Lung (tissue), 12 donors: ENCODE measurements around the gene LINGO3. TPM values are rescaled to one million over a fixed set of nuclear protein-coding genes. Genes with fewer than 3 reads are reported as not detected.

Source experiments
- ATAC-seq: fragments of 200-7000 bp; cut with Tn5 transposase; one replicate; pipeline ENCODE4 v1.9.1; 2020; ENCODE audit warnings: moderate number of reproducible peaks; ENCODE audit not compliant: insufficient read depth, low FRiP score
- DNase-seq, 3 donors: peaks; one replicate each; pipeline ENCODE4 v3.0.0-alpha.2; 2013 to 2017
- H3K27ac ChIP-seq, 2 donors: one replicate each; pipeline ENCODE4 v1.5.1; 2013; ENCODE audit warnings: mild to moderate bottlenecking in 2 of 2, moderate library complexity in 2 of 2, control low read depth in 1 of 2, inconsistent platforms in 1 of 2, low read depth in 1 of 2, low read length in 1 of 2
- H3K27me3 ChIP-seq, 3 donors: one replicate each; pipeline ENCODE4 v1.5.1; 2013; ENCODE audit warnings: low read length in 2 of 3; ENCODE audit not compliant: control insufficient read depth in 3 of 3, insufficient read depth in 3 of 3
- H3K36me3 ChIP-seq, 4 donors: one replicate each; pipeline ENCODE4 v1.5.1; 2013; ENCODE audit warnings: low read length in 4 of 4, mild to moderate bottlenecking in 1 of 4, moderate library complexity in 1 of 4; ENCODE audit not compliant: control insufficient read depth in 4 of 4, insufficient read depth in 4 of 4
- H3K4me1 ChIP-seq, 5 donors: one replicate each; pipeline ENCODE4 v1.5.1; 2013; ENCODE audit warnings: low read length in 5 of 5, mild to moderate bottlenecking in 2 of 5, moderate library complexity in 1 of 5; ENCODE audit not compliant: control insufficient read depth in 5 of 5, insufficient read depth in 5 of 5
- H3K4me3 ChIP-seq: one replicate; pipeline ENCODE4 v1.5.1; 2013; ENCODE audit warnings: mild to moderate bottlenecking, control low read depth, moderate library complexity
- H3K9ac ChIP-seq, 2 donors: one replicate each; pipeline ENCODE4 v1.5.1; 2013; ENCODE audit warnings: low read length in 2 of 2, control low read depth in 1 of 2; ENCODE audit not compliant: insufficient read depth in 1 of 2
- H3K9me3 ChIP-seq, 4 donors: one replicate each; pipeline ENCODE4 v1.5.1; 2013; ENCODE audit warnings: low read length in 3 of 4, mild to moderate bottlenecking in 1 of 4, moderate library complexity in 1 of 4; ENCODE audit not compliant: control insufficient read depth in 4 of 4, insufficient read depth in 3 of 4
- WGBS, 2 donors: extraction: QIAGEN DNeasy Blood & Tissue Kit; methylation state at CpG; one replicate each; pipeline ENCODE4 v1.1.7; 2013; 5-methylcytosine and 5-hydroxymethylcytosine counted together
- polyA plus RNA-seq, 2 donors: library from polyadenylated mRNA; stranded (reverse); fragments of 200-250 nt; gene quantifications; one replicate each; pipeline ENCODE4 v1.2.1, GENCODE V29; 2013
- total RNA-seq, 2 donors: library from RNA; depleted of rRNA in 1 of 2; stranded (reverse); fragments of >200 nt in 1 of 2; gene quantifications; one replicate each; pipeline ENCODE4 v1.2.1, GENCODE V29; 2014 to 2021
- TF ChIP-seq, protein P1 (sequence below): IDR thresholded peaks from 2 replicates; pipeline ENCODE4 v1.5.1; 2012; ENCODE audit warnings: mild to moderate bottlenecking; ENCODE audit errors: control extremely low read depth, extremely low read depth
- donor health status: control.
- donor health status: control.
- donor health status: Bipolar disorder and iron deficiency.
- donor health status: healthy.
- donor health status: DM: yes; HTN: yes; CAD: no.

Gene LINGO3
- total and polyA plus RNA-seq, 4 donors: 0.10 to 1.0 (median 0.21) TPM; not detected in 1

DNA sequence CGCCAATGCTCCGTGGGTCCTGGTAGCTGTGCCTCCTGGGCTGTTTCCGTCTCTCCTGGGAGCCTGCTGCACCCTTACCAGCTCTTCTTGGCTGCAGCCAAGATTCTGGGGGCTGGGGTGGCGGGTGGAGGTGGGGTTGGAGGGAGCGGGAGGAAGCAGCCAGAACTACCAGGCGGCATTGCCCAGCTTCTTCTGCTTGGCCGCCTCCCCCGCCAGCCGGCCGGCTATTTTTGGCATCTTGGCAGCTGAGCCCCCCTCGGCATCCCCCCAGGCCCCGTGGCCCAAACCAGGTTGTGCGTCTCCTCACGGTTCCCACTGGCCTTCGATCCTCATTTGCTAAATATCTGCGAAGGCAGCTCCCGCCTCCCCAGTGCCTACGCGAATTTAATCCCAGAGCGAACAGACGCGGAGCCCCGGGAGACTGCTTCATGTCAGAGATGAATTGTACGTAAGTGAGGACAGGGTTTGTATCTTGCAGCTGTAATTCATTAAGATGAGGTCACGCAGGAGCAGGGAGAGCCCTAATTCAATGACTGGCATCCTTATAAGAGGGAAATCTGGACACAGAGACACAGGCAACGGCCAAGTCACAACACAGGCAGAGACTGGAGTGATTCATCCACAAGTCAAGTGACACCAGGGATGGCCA is 13.1 kb downstream of the LINGO3 start:
- Histone ChIP-seq H3K9me3 (peaks cover 0 to 2% (median 0%) of the 10 kb centered on the region in 4 donors), H3K27me3 (peaks cover 11 to 49% (median 40%) of the 10 kb centered on the region in 3 donors), H3K36me3 (peaks cover 0 to 1% (median 0%) of the 10 kb centered on the region in 4 donors), H3K27ac (peak overlapping the region in 1 of 2 donors; percentile 4), H3K4me3 (no peak overlapping the region), H3K4me1 (peaks cover 0 to 22% (median 6%) of the 10 kb centered on the region in 5 donors), H3K9ac (no peak overlapping the region)
- ATAC-seq (no peak), DNase-seq (peak in 1 of 3 donors; percentile 4)
- 28 to 54% methylated on average over 25 to 26 of the region's 26 CpGs for WGBS, 2 donors
- TF ChIP-seq, protein P1, sequence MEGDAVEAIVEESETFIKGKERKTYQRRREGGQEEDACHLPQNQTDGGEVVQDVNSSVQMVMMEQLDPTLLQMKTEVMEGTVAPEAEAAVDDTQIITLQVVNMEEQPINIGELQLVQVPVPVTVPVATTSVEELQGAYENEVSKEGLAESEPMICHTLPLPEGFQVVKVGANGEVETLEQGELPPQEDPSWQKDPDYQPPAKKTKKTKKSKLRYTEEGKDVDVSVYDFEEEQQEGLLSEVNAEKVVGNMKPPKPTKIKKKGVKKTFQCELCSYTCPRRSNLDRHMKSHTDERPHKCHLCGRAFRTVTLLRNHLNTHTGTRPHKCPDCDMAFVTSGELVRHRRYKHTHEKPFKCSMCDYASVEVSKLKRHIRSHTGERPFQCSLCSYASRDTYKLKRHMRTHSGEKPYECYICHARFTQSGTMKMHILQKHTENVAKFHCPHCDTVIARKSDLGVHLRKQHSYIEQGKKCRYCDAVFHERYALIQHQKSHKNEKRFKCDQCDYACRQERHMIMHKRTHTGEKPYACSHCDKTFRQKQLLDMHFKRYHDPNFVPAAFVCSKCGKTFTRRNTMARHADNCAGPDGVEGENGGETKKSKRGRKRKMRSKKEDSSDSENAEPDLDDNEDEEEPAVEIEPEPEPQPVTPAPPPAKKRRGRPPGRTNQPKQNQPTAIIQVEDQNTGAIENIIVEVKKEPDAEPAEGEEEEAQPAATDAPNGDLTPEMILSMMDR: no peak

DNA sequence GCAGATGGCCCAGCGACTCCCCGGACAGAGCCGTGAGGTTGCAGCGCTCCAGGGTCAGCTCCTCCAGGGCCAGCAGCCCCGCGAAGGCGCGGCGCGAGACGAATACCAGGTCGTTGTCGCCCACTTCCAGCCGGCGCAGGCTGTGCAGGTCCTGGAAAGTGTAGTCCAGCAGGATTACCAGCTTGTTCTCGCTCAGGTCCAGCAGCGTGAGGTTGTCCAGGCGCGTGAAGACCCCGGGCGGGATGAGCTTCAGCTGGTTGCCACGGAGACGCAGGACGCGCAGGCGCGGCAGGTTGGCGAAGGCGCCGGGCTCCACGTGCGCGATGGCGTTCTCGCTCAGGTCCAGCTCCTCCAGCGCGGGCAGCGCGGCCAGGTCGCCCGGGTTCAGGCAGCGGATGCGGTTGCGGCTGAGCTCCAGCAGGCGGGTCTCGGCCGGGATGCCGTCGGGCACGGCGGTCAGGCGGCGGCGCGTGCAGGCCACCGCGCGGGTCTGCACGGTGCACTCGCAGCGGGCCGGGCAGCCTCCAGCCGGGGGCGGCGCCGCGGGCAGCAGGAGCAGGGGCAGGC is 16.7 kb downstream of the LINGO3 start:
- ATAC-seq: no peak
- peaks cover 11 to 71% (median 49%) of the 10 kb centered on the region in 3 donors for H3K27me3 ChIP-seq
- peaks cover 0 to 1% (median 0%) of the 10 kb centered on the region in 4 donors for H3K36me3 ChIP-seq
- H3K4me3 ChIP-seq: peak overlapping the region; percentile 17
- no peak overlapping the region for H3K9ac ChIP-seq
- H3K9me3 ChIP-seq: peaks cover 0 to 2% (median 0%) of the 10 kb centered on the region in 4 donors
- peaks cover 0 to 26% (median 9%) of the 10 kb centered on the region in 5 donors for H3K4me1 ChIP-seq
- TF ChIP-seq, protein P1: no peak
- DNase-seq: peak in 1 of 3 donors; percentile 15
- no peak overlapping the region for H3K27ac ChIP-seq
- WGBS, 2 donors: 20 to 48% methylated on average over 66 to 67 of the region's 67 CpGs

DNA sequence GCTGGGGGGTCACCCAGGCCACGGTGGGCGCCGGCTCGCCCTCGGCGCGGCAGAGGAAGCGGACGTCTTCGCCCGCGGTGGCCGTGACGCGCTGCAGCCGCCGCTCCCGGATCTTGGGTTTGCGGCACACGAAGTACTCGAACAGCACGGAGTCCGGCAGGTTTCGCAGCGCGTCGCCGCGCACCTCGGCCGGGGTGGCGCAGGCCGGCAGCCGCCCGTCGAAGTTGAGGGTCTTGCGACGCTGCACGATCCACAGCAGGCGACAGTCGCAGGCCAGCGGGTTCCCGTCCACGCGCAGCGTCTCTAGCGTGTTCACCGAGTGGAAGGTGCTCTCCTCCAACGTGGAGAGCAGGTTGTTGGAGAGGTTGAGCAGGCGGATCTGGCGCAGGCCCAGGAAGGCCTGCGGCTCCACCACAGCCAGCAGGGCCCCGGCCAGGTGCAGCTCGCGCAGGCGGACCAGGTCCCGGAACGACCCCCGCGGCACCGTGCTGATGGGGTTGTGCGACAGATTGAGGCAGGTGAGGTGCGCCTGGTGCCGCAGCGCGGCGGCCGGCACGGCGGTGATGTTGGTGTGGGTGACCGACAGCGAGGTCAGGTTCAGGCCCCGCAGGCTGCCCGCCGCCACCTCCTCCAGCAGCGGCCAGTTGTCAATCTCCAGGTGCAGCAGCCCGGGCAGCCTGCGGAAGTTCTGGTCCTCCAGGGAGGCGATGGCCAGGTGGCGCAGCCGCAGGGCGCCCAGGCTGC is 17.3 kb downstream of the LINGO3 start:
- WGBS, 2 donors: 2 to 3% methylated on average over 79 to 82 of the region's 82 CpGs
- DNase-seq: peak in 1 of 3 donors; percentile 10
- Histone ChIP-seq H3K4me3 (peak overlapping the region; percentile 34), H3K4me1 (peaks cover 0 to 26% (median 9%) of the 10 kb centered on the region in 5 donors), H3K27ac (peak overlapping the region in 1 of 2 donors; percentile 84), H3K9me3 (peaks cover 0 to 2% (median 0%) of the 10 kb centered on the region in 4 donors), H3K27me3 (peaks cover 11 to 65% (median 45%) of the 10 kb centered on the region in 3 donors), H3K36me3 (peaks cover 0 to 1% (median 0%) of the 10 kb centered on the region in 4 donors), H3K9ac (no peak overlapping the region)
- TF ChIP-seq, protein P1: no peak
- no peak for ATAC-seq
